Measurements from ENCODE around the gene TMEM168.

DNA sequence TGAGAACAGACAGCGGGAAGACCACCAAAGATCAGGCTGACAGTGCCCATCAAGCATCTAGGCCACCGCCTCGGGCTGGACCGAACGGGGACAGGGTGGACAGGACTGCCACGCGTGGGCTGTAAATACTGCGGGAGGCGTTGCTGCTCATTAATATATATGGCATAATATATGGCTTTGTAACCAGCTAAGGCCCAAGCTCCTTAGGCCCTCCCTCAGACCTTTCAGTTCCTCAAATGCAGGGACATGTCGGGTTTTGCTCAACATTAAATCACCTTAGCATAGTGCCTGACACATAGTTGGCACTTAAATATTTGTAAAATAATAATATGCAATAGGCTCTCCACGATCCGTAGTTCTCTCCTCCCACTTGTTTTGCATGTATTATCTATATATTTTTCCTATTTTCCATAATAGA is 402 bp upstream of the TMEM168 start:
- TF ChIP-seq, protein P1, sequence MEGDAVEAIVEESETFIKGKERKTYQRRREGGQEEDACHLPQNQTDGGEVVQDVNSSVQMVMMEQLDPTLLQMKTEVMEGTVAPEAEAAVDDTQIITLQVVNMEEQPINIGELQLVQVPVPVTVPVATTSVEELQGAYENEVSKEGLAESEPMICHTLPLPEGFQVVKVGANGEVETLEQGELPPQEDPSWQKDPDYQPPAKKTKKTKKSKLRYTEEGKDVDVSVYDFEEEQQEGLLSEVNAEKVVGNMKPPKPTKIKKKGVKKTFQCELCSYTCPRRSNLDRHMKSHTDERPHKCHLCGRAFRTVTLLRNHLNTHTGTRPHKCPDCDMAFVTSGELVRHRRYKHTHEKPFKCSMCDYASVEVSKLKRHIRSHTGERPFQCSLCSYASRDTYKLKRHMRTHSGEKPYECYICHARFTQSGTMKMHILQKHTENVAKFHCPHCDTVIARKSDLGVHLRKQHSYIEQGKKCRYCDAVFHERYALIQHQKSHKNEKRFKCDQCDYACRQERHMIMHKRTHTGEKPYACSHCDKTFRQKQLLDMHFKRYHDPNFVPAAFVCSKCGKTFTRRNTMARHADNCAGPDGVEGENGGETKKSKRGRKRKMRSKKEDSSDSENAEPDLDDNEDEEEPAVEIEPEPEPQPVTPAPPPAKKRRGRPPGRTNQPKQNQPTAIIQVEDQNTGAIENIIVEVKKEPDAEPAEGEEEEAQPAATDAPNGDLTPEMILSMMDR (IDR thresholded peaks at IDR 0.05), result no peak
- TF ChIP-seq POLR2A (IDR thresholded peaks at IDR 0.05) (no peak), POLR2AphosphoS5 (IDR thresholded peaks at IDR 0.05) (no peak)

Measured in breast epithelium (tissue), 3 donors.